Measurements from ENCODE around the gene AP1AR. TPM values are rescaled to one million over a fixed set of nuclear protein-coding genes. Genes with fewer than 3 reads are reported as not detected.

AP1AR gene
- total RNA-seq, 4 donors from 2014 or later, result 13.2 to 22.6 (median 15.3) TPM

DNA sequence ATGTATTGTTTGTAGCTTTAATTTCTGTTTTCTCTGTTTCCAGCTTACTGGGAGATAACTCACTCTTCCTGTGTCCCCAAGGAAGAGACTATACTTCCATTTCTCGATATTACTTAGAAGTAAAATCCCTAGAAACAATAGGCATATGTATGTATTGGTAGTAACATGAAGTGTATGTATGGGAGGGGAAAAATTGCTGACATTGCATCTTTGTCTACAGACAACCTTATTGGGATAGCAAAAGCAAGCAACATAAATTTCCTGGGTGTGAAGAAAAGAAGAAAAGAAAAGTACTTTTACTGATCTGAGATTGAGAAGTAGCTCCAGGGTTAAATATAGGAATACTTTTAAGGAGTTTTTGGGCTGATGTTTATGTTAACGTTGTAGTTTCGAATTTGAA, 15.4 kb downstream of the AP1AR start:
- ATAC-seq (ENCODE audit: low FRiP score) (no peak), DNase-seq (ENCODE audit: low spot score) (no peak)
- TF ChIP-seq, protein P1, sequence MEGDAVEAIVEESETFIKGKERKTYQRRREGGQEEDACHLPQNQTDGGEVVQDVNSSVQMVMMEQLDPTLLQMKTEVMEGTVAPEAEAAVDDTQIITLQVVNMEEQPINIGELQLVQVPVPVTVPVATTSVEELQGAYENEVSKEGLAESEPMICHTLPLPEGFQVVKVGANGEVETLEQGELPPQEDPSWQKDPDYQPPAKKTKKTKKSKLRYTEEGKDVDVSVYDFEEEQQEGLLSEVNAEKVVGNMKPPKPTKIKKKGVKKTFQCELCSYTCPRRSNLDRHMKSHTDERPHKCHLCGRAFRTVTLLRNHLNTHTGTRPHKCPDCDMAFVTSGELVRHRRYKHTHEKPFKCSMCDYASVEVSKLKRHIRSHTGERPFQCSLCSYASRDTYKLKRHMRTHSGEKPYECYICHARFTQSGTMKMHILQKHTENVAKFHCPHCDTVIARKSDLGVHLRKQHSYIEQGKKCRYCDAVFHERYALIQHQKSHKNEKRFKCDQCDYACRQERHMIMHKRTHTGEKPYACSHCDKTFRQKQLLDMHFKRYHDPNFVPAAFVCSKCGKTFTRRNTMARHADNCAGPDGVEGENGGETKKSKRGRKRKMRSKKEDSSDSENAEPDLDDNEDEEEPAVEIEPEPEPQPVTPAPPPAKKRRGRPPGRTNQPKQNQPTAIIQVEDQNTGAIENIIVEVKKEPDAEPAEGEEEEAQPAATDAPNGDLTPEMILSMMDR (IDR thresholded peaks at IDR 0.05), result no peak

DNA sequence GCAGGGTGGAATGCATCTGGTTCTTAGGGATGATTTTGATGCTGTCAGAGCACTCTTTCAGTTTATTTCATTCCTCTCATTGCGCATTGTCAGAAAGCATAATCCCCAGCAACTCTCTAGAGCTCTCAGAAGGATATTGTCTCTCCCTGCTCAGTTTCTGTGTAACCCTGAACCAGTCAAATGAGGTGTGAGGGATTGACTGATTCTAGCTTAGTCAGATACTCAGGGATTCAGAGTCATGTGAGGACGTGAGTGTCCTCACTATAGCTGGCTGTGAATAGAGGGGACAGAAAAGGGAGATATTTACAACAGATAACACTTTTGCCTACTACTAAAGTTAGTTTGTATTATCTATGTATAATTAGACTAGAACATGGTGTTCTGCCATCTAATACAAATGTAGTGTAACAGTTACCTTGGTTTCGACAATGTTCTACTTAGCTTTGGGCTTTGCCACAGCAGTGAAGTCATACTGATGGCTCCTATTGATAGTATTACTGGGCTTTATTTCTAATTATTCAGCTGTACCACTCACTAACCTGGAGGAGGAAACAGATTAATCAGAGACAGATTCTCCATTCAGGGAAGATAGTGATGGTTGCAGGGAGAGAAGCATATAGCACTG, 19.5 kb downstream of the AP1AR start:
- DNase-seq (ENCODE audit: low spot score) (no peak), ATAC-seq (ENCODE audit: low FRiP score) (no peak)
- TF ChIP-seq, protein P1 (IDR thresholded peaks at IDR 0.05), result no peak

DNA sequence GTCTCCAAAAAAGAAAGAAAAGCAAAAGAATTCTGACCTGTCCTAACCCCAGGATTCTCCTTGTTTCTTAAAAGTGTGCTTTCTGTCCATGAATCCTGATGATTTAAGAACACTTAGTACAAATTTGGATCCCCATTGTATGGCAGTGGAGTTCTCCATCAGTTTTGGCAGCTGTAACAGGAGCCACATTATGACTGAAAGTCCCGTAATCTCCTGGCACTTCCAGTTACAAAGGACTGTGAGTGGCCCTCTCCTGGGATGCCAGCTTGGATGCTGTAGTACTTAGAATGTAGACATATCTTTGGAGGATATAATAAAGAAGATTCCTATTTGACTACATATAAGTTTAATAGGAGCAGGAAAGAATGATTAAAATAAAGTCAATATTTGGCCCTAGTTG, 20.6 kb downstream of the AP1AR start:
- TF ChIP-seq, protein P1 (IDR thresholded peaks at IDR 0.05), result no peak
- DNase-seq (ENCODE audit: low spot score), result no peak
- ATAC-seq (ENCODE audit: low FRiP score), result no peak

DNA sequence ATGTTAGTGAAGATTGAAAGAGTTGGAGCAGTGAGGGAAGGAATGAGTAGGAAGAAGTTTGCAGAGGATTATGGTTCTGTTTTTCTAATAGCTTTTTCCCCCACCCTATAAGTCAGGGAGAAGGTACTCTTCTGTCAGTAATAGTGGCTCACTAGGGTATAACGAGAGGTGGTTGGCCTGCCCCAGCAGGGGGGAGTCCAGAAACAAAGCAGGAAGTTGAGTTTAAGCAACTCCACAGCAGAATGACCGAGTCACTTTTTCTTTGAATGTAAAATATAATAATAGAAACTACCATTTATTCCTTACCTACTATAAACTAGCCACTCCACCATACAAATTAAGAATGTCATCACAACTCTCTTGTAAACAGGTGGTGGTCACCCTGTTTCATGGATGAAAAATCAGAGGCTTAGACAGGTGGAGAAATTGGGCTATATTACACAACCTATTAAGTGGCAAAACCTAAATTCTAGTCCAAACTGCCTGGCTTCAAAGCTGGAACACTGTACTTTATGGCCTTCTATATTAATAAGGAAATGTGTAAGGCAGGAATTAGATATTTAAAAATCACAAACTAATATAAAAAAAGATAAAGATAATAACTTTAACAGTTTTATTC, 21.9 kb downstream of the AP1AR start:
- TF ChIP-seq, protein P1 (IDR thresholded peaks at IDR 0.05), result no peak
- DNase-seq (ENCODE audit: low spot score), result no peak
- no peak for ATAC-seq (ENCODE audit: low FRiP score)

DNA sequence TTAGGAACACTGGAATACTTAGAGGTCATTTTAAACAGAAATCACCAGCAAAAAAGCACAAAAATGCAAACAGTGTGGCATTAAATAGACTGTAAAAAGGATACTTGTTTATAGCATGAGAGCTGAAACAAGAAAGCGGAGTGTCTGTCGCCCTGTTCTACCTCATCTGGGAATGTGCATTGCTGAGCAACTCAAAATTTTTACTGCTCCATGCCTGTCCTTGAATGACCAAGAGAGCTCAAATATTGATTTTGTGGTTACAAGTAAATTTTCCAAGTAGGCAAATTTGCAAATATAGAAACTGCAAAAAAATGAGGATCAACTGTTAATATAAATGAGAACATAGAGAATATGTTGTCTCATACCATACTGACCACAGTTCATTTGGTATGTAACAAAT, 25.5 kb downstream of the AP1AR start:
- DNase-seq (ENCODE audit: low spot score) (no peak), ATAC-seq (ENCODE audit: low FRiP score) (no peak)
- TF ChIP-seq, protein P1 (IDR thresholded peaks at IDR 0.05), result no peak

DNA sequence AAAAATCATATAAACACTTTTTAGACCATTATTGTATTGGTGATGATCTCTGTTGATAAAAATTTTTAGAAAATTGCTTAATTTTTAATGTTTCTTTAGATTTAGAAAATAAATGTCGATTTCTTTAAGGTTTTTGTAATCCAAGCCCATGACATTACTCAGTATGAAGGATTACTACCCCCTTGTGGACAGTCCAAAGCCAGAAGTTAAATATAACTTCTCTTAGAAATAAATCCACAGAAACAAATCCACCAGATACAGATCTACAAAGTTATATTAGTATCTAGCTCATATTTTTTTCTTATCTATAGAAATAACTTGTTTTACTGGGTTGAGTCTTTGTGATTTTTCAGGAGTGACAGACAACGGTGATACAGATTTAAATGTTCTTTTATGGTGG, 35.2 kb downstream of the AP1AR start:
- ATAC-seq (ENCODE audit: low FRiP score) (no peak), DNase-seq (ENCODE audit: low spot score) (no peak)
- TF ChIP-seq, protein P1 (IDR thresholded peaks at IDR 0.05), result no peak

DNA sequence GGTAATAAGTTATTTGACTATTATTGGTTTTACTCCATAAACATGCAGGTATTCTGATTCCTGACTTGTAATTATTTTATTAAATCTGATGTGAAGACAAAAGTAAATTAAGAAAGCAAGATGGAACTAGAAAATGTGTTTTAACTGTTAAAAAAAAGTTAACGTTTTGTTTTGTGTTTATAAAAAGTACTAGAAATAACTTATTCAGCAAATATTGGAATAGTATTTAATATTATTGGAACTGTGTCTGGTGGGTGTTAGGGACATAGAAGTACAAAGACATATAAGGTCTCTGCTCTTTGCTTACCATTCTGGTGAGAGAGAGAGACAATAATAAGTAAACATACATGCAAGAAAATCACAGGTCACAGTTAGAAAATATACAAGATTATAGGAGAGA, 38.5 kb downstream of the AP1AR start:
- DNase-seq (ENCODE audit: low spot score), result no peak
- ATAC-seq (ENCODE audit: low FRiP score), result no peak
- TF ChIP-seq, protein P1 (IDR thresholded peaks at IDR 0.05), result no peak
